Left lobe of liver (tissue), 2 donors: ENCODE data around the gene OGFRL1. TPM values are rescaled to one million over a fixed set of nuclear protein-coding genes. Genes with fewer than 3 reads are reported as not detected.
A peak's percentile ranks its signal among the peaks of the same experiment; 100 is the strongest.

ENCODE experiments used
- ATAC-seq: fragments of 200-7000 bp; cut with Tn5 transposase; one replicate; pipeline ENCODE4 v1.9.1; 2020; ENCODE audit warnings: mild to moderate bottlenecking, moderate library complexity
- DNase-seq: peaks from one replicate; pipeline ENCODE4 v3.0.0-alpha.2; 2020; ENCODE audit warnings: low spot score
- total RNA-seq: library from RNA; stranded (reverse); gene quantifications from one replicate; pipeline ENCODE4 v1.2.1, GENCODE V29; 2021
- donor health status: DM: no; HTN: no; CAD: no; lungs with moderate emphysema.
- donor health status: DM: no; HTN: yes; CAD: no.

OGFRL1 gene
- total RNA-seq, 1 donor from 2014 or later = 2.3 TPM

GRCh38 chr6:71284785-71285184, 3.8 kb upstream of the OGFRL1 start:
- DNase-seq = no peak
- no peak for ATAC-seq

GRCh38 chr6:71287038-71287437, 1.6 kb upstream of the OGFRL1 start:
- ATAC-seq (no peak), DNase-seq (no peak)

- ATAC-seq (no peak), DNase-seq (no peak)
Observed at GRCh38 chr6:71287926-71288227, 734 bp upstream of the OGFRL1 start.

GRCh38 chr6:71289039-71289801, 609 bp downstream of the OGFRL1 start:
- DNase-seq = peak; percentile 59
- peak; percentile 53 for ATAC-seq

- DNase-seq (no peak), ATAC-seq (no peak)
Observed at GRCh38 chr6:71289802-71290175, 1.2 kb downstream of the OGFRL1 start.

GRCh38 chr6:71290611-71291010, 2.0 kb downstream of the OGFRL1 start:
- ATAC-seq (no peak), DNase-seq (no peak)

- no peak for ATAC-seq
- DNase-seq = no peak
Observed at GRCh38 chr6:71292001-71292400, 3.4 kb downstream of the OGFRL1 start.

- DNase-seq (no peak), ATAC-seq (no peak)
Observed at GRCh38 chr6:71294121-71294523, 5.5 kb downstream of the OGFRL1 start.

- no peak for DNase-seq
Observed at GRCh38 chr6:71298459-71298858, 9.8 kb downstream of the OGFRL1 start.

GRCh38 chr6:71299541-71300470, 11.2 kb downstream of the OGFRL1 start:
- DNase-seq = no peak
- no peak for ATAC-seq

More at GRCh38 chr6:71298459-71298858, 9.8 kb downstream of the OGFRL1 start:
- ATAC-seq = no peak

GRCh38 chr6:71300561-71301168, 12.1 kb downstream of the OGFRL1 start:
- DNase-seq (no peak), ATAC-seq (no peak)

- no peak for ATAC-seq
Observed at GRCh38 chr6:71301546-71301945, 12.9 kb downstream of the OGFRL1 start.

GRCh38 chr6:71309656-71310055, 21.0 kb downstream of the OGFRL1 start:
- ATAC-seq (no peak), DNase-seq (no peak)

More at GRCh38 chr6:71301546-71301945, 12.9 kb downstream of the OGFRL1 start:
- no peak for DNase-seq

- ATAC-seq (peak; percentile 68), DNase-seq (no peak)
Observed at GRCh38 chr6:71310261-71310660, 21.6 kb downstream of the OGFRL1 start.

- DNase-seq (no peak), ATAC-seq (no peak)
Observed at GRCh38 chr6:71312089-71312488, 23.5 kb downstream of the OGFRL1 start.

GRCh38 chr6:71317441-71317840, 28.8 kb downstream of the OGFRL1 start:
- DNase-seq (no peak), ATAC-seq (no peak)

- DNase-seq (no peak), ATAC-seq (no peak)
Observed at GRCh38 chr6:71320041-71320440, 31.4 kb downstream of the OGFRL1 start.

- peak; percentile 50 for DNase-seq
- peak; percentile 91 for ATAC-seq
Observed at GRCh38 chr6:71321314-71321713, 32.7 kb downstream of the OGFRL1 start.

- DNase-seq = no peak
- peak; percentile 16 for ATAC-seq
Observed at GRCh38 chr6:71324194-71324785, 35.7 kb downstream of the OGFRL1 start.

- ATAC-seq = peak; percentile 67
- no peak for DNase-seq
Observed at GRCh38 chr6:71326611-71327010, 38.0 kb downstream of the OGFRL1 start.

- ATAC-seq = no peak
- DNase-seq = no peak
Observed at GRCh38 chr6:71330501-71330900, 41.9 kb downstream of the OGFRL1 start.
